Skin of body (tissue), 2 donors: ENCODE measurements around the gene LRP2. TPM values are rescaled to one million over a fixed set of nuclear protein-coding genes. Genes with fewer than 3 reads are reported as not detected.
"Not testable (repeated sequence)": the region's sequence is repeated elsewhere in the genome, so short reads cannot be mapped to it uniquely, and the experiment has no call there.

Experiments used
- DNase-seq: peaks from one replicate; lab custom pipeline; 2025; lab: John Stamatoyannopoulos, UW
- total RNA-seq: library from RNA; depleted of rRNA; stranded (reverse); fragments of >200 nt; gene quantifications from one replicate; pipeline ENCODE4 v1.2.3, GENCODE V29; 2014

The LRP2 gene
- total RNA-seq, 1 donor from 2014 or later = 0.10 TPM

DNA sequence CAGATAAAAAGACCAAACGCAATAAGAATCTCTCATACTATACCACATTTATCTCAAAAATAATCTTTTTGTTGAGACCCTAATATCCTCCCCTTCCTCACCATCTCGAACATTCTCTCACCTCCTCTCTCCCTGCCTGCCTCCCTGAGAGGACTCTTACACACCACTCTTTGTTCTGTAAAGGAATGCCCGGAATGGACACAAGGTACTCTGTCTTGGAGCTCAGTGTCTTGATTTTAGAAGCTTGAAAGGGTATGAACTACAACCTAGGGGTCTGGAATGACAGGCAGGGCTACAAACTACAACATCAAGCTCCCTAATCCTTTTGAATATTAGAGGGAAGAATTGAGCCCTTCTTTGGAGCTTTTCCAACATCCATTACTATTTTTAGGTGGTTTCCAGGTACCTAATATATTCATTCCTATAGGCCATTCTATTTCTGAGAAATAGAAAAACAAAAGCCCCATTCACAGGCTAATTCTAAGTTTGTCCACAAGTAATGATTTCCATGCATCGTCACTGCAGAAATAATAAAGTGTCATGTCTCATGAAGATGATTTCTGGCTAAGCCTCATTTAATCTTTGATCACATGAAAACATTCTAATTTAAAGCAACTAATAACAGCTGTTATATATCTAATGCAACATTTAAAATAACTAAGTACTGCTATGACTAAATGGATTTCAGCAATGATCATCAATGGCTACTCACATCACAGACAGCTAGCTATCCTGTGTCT, 60.6 kb downstream of the LRP2 start:
- DNase-seq = no peak

DNA sequence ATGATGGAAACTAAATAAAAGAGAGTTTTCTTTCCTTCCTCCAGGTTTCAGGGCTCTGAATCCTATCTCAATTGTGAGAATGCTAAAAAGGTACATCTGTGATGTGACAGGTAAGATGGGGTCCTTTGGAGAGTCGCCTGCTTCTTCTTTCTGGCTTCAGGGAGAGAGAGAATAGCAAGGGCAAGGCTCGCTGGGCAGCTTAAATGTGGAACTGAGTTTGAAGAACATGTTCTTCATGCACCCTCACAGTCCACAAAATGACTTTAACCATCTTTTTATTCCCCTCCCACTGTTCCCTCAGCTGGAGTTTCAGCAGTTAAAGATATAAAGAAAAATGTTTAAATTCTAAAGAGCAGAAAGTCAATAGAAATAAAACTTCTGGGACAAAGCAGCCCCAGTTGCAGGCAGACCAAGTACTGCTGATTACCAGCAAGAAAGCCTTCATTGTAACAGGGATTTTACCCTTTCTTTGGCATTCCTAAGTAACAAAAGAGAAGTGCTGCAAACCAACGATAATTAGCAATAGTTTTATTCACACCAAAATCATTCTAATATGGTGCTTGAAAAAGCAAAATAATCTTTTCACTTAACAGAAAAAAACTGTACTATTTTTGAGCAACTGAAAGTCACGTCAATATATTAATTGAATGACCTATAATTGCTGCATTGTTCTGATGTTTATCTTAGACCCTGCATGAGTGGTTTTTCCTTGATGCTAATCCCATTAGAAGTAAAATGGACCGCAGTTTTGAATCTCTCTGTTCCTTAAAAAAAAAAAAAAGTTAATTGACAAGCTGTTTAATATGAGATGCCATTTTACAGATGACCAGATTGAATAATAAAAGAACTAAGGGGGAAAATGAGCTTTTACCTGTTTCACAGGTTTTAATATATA, 61.5 kb downstream of the LRP2 start:
- DNase-seq = no peak

DNA sequence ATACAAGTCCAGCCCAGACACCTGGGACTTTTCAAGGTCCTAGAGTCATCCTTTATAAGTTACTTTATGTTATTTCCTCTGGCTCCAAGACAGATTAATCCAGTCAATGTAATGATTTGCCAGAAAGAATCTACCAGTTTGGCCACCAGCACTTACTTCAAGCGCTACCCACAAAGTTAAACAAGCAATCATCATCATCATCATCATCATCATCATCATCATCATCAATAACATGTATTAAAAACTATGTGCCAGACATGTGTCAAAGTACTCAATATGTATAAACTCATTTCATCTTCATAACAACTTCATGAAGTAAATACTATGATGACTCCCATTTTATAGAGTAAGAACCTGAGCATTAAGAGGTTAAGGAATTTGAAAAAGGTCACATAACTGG, 64.3 kb downstream of the LRP2 start:
- DNase-seq = no peak

DNA sequence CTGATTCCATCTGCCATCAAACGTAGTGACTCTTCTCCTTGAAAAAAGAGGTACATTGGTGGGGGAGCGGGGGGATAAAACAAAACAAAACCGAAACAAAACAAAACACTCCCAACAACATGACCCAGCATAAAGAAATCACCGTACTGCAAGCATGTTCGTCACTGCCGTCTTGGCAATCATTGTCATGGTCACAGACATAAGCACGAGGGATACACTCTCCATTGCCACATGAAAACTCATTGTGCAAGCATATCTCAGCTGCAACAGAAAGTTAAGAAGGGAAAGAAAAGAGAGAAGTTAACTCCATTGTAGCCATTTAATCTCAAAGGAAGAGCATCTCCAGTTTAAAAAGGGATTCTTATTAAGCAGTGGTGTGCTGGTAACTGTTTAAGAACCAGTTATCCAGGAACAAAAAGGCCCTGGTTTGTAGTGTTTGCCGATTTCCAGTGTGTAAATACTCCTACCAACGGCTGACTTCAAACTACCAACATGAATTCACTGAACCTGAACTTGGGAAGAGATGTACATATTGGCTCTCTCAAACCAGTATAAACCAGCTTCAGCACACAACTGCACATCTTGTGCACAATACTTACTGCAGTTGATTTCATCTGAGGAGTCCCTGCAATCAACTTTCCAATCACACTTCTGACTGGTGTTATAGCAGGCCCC, 68.2 kb downstream of the LRP2 start:
- no peak for DNase-seq

DNA sequence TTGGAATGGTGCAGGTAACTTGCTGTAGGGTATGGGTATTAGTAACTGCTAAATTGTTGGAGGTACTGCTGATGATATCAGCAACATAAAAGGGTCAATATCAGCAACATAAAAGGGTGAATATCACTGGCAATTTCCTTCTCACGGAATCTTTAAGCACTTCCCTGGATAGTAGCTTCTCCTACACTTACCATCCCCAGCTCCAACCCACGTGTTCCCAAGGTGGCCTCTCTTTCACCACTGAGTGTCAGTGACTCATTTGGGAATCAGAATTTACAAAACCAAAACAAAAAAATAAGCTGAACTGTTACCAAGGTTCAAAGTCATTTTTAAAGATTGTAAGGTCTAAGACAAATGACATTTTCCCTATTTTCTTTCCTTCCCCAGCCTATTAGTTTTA, 70.8 kb downstream of the LRP2 start:
- no peak for DNase-seq

DNA sequence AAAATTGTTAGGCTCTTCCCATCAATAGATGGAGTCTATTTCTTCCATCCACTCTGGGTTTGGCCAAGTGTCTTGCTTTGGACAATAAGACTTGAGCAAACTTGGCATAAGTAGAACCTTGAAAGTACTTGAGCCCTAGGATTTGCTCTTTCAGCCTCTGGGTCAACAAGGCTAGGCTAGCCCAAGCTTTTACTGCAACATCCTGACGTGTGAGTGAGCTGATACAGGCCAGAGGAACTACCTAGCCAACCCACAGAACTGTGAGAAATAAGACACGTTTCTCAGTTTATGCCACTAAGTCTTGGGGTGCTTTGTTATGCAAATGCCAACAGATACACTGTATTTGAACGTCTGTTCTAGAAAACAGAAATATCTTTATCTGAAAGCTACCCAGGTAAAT, 71.9 kb downstream of the LRP2 start:
- no peak for DNase-seq

DNA sequence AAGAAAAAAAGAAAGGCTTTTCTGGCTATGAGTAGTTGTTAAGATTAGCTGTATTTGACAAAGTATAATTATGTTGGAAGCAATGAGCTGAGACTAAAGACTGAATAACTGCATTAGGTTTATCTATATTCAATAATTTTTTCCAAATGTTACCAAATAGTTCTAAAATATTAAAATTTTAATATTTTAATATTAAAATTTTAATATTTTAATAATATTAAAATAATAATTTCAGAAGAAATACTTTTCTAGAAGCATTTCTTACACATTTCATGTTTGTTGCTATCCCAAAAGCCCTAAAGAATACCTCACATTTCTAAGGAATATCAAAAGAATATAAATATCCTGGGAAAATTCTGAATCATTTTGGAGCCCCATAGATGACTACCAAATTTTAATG, 74.7 kb downstream of the LRP2 start:
- DNase-seq = no peak

DNA sequence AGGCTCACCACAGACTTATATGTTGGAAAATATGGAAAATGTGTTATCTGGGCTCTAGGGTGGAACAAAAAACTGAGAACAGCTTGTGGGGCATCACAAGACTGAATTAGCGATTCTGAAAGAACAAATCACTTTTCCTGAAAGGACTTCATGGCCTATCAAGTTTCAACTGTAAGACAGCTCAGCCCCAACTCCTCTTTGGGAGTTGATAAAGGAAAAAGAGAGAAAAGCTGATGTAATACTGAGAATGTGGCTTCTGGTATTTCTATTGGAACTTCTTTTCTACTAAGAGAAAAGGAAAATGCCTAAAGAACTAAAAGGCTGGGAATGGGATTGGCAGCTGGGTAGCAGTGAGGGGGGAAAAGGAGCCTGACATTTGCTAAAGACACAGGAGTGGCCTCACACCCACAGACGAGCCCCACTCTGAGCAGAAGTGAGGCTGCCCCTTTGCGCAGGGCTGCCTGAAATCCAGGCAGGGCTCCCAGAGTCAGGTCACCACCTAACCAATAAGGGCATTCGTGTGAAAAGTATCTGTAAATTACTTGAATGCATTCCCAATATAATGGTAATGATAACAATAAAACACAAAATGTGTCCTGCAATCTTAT, 75.6 kb downstream of the LRP2 start:
- DNase-seq = no peak

DNA sequence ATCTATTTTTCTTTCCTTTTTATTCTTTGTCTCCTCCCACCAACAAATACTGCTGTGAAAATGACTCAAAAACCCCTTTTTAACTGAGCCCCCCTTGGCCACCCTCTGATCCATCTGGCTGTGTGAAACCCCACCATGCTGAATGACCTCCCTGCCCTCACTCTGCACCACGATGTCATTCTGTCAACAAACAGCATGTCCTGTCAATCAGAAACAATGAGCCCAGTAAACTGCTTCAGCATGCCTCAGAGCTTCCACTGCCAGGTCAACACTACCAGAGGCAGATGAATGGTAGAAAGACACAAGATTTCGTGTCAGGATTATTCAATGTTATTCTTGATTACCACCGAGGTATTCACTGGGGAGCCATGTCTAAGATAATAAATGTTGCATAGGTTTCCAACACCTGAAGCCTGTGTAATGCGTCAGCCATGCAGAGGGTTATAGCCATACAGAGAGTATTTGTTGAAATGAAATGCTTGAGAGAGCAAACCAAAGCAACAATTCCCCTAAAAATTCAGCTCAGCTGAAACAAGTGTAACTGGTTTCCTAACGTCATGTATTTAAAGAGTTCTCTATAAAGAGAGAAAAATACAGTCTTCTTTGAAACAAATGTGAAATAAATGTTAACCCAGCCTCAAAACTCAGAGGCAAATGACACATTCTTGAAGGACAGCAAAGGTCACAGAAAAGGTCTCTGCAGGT, 76.7 kb downstream of the LRP2 start:
- no peak for DNase-seq

DNA sequence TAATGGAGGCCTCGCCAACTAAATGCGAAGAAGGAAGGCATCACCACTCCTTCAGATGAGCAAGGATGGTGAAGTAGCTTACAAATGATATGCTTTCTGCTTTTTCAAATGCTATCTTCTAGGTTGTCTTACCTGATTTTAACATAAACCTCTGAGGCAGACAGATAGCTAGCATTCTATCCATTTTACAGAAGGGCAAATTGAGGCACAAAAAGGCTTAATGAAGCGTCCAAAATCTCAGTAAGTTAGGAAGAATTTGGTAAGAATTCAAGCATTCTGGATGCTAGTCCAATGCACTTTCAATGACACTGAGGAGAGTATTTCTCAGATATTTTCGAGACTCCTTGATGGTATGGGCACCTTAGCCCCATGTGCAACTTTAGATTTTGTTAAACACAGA, 81.8 kb downstream of the LRP2 start:
- DNase-seq = no peak

DNA sequence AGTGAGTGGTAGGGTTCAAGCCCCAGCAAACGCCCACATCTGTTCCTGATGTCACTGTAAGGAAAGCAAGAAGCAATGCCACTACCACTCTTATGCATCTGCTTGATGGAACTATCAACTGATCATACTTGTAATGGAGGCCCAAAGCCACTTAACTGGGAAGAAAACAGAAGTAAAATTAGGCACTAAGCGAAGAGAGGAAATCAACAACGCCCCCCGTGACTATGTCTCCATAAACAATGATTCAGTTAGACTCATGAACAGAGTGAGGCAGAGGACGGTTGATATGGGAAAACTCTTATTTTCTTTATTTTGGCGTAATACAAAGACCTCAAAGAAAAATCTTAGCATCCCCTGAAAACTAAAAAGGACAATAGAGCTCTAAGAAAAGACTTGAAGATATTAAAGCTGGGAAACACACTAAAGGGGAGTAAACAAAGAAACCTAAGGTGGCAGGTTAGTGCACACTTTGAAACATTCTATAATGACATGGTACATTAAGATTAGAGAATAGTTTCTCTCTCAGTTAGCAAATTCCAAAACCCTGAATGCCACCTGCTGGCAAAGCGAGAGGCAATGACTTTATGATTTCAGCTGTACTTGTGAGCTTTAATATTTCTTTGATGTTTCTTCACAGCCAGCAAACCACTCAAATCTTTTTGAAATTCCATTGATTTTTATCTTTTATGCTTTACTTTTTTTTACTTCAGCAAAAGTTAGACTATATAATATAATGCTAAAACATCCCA, 86.5 kb downstream of the LRP2 start:
- DNase-seq = no peak

DNA sequence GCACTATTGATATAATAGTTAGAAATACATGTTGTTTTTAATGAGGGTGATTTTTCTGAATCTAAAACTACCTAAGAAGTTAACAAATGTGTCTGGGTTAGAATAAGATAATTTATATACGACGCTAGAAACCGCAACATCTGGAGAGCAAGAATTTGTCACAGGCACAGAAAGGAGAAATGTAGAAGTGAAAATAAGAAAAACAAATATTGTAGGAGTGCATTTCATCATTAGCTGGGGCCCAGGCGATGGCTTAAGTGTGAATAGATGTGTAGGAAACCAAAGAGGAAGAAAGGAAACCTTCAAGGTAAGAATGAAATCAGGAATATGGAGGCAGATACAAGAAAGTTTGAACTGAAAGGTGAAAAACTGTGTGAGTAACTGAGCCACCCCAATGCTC, 90.3 kb downstream of the LRP2 start:
- no peak for DNase-seq

DNA sequence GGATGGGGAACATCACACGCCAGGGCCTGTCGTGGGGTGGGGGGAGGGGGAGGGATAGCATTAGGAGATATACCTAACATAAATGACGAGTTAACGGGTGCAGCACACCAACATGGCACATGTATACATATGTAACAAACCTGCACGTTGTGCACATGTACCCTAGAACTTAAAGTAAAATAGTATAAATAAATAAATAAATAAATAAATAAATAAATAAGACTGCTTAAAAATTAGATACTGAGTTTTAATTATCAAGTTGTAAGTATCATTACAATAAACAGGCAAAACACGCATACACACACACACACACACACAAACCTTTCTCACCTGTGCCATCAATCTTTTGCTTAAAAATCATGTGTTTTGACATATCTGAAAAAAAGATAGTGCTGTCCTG, 91.8 kb downstream of the LRP2 start:
- not testable (repeated sequence) for DNase-seq

DNA sequence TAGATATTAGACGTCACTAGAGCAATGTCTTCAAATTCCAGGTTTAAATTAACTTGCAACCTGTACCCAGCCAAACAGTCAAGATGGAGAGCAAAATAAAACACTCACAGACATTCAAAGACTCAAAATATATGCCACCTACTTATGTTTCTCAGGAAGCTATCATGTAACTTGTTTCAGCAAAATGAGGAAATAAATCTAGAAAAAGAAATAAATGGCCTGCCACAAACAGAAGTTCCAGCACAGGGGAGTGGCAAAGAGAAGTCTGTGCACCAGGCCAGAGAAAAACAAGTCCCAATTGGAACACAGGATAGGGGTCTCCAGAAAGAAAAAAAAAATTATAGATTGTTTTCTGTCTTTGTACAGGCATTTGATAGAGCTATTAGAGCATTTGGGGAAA, 96.7 kb downstream of the LRP2 start:
- DNase-seq = no peak

DNA sequence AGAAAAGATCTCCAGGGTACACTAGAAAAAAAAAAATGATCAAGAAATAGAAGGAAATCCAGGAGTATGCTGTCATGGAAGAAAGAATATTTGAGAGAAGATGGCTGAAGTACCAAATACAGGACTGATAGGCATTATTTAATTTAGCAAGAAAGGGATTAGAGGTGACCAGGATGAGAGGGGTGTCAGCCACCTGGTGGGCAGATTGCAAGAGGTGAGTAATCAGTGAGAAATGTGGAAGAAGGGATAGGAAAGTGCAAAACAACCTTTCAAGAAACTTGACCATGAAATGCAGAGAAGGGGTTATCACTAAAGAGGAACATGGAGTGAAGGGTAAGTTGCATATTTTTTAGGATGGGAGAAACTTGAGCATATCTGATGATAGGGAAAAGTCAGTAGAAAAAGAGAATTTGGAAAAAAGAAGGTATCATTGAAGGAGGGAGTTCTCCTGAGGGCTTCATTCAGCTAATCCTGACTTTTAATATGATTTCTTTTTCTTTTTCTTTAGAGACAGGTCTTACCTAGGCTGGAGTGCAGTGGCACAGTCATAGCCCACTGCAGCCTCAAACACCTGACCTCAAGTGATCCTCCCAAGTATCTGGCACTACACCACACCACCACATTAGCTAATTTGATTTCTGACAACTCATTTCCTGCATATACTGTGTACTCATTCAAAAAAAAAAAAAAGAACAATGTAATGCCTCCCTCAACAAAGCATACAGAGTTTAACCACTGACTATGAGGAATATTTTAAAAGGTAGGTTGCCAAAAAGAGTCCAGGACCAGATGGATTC, 101.3 kb downstream of the LRP2 start:
- no peak for DNase-seq

DNA sequence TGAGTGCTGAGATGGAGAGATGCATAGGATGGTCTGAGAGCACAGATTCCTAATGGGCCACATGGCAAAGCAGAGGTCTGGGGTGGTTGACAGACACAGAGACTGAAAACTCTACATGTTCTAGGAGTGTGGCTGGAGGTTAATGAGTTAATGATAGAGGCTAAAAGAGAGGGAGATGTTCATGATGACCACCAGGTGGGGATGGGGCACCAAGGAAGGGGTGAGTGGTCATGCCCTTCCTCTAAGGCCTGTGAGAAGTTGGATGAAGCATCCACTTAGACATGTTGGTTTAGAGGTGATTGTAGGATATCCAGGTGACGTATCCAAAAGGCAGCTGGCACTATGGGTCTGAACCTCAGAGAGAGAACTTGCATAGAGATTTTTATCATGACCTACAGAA, 102.1 kb downstream of the LRP2 start:
- no peak for DNase-seq

DNA sequence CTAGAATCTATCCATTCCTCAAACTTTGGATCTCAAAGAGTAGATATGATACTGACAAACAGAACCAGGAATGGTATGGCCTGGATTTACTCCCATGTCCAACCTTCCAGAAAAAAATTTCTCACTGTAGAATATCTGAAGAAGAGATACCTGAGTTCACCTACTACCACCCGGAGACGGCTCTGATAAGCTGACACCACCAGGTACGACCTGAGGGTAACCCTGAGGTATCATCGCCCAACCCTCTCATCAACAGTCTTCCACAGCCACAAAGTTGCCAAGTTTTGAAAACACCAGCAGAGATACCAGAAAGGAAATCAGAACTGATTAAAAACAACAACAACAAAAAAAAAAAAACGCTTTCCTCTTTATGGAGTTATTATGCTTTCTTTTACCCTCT, 102.9 kb downstream of the LRP2 start:
- DNase-seq = no peak

DNA sequence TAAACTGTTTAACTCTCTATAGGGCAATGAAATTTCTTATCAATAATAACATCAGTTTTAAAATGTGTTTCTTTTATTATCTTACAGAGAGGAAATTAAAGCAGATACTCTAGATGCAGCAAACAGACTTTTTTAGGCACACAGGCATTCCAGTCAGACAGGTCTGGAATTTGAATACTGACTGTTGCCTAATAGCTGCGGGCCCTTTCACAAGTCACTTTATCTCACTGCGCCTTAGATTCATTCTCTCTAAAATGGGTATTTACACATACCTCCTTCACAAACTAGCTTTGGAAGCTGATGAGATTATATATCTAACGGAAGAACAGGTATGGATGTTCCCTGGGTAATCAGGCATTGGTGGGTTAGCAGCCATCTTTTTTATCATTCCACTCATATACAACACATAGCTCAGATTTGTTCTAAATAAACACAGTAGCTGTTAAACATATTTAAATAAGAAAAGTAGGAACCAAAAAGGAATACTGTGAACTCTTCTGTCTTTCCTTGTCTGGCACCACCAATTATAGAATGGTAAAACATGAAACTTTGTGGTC, 104.2 kb downstream of the LRP2 start:
- no peak for DNase-seq

DNA sequence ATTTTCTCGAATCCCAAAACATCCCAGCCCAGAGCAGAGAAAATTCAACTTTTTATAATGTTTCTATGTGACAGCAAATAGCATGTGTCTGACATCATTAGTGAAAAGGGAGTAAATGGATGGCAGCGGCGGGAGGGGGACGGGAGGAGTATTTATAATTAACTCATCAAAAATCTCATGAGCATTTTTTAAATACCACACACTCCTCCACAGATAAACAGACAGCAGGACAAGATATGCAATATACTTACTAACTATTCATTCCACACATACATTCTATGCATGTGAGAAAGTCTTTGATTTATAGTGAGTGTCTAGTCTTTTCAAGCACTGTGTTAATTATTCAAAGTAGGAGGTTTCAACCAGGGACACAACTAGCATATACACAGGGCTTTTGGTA, 107.6 kb downstream of the LRP2 start:
- no peak for DNase-seq
